Measurements from ENCODE around the gene KCNA2.

- TF ChIP-seq CTCF (conservative IDR thresholded peaks at IDR 0.05; ENCODE audit: low read depth, low read length) = no peak
- no peak for TF ChIP-seq POLR2A (IDR thresholded peaks at IDR 0.05; ENCODE audit: low read depth, low read length)
- TF ChIP-seq MXI1 (IDR thresholded peaks at IDR 0.05; ENCODE audit: borderline replicate concordance, low read depth, low read length) = no peak
- no peak for TF ChIP-seq RAD21 (IDR thresholded peaks at IDR 0.05; ENCODE audit: low read length)
- TF ChIP-seq USF2 (IDR thresholded peaks at IDR 0.05; ENCODE audit: low read depth, low read length) = no peak
- no peak for TF ChIP-seq RFX5 (IDR thresholded peaks at IDR 0.05; ENCODE audit: low read depth, low read length)
- TF ChIP-seq RCOR1 (IDR thresholded peaks at IDR 0.05; ENCODE audit: insufficient replicate concordance, low read length) = no peak
- no peak for TF ChIP-seq CEBPB (IDR thresholded peaks at IDR 0.05; ENCODE audit: low read depth, low read length)
- no peak for TF ChIP-seq MAFK (IDR thresholded peaks at IDR 0.05; ENCODE audit: low read depth, low read length)
- TF ChIP-seq SMC3 (IDR thresholded peaks at IDR 0.05; ENCODE audit: low read depth, low read length) = no peak
- TF ChIP-seq MAZ (IDR thresholded peaks at IDR 0.05; ENCODE audit: borderline replicate concordance, low read depth, low read length) = no peak
- no peak for TF ChIP-seq FOS (IDR thresholded peaks at IDR 0.05; ENCODE audit: low read depth, low read length)
- TF ChIP-seq CHD1 (IDR thresholded peaks at IDR 0.05; ENCODE audit: low read depth, low read length) = no peak
Measured at GRCh38 chr1:110648417-110648816, 42.3 kb upstream of the KCNA2 start.

All from IMR-90 (cell line).